ENCODE measurements around the gene HDX. TPM values are rescaled to one million over a fixed set of nuclear protein-coding genes. Genes with fewer than 3 reads are reported as not detected.

Gene HDX
- total RNA-seq, 1 donor from 2014 or later: 13.1 TPM

- Mint-ChIP-seq H3K36me3 (peaks cover 38% of the 10 kb centered on the region), H3K4me3 (no peak overlapping the region), H3K4me1 (no peaks in the 10 kb centered on the region), H3K27ac (no peak overlapping the region), H3K9me3 (peaks cover 73% of the 10 kb centered on the region), H3K27me3 (ENCODE audit: low read depth) (no peaks in the 10 kb centered on the region)
- DNase-seq (ENCODE audit: low spot score in 2 of 2, unreplicated experiment in 2 of 2): no peak
- TF ChIP-seq CTCF (IDR thresholded peaks at IDR 0.05; ENCODE audit: unreplicated experiment): no peak
These were observed 48.7 kb downstream of the HDX start for GRCh38 chrX:84453351-84454246.

GRCh38 chrX:84441143-84441542 is 61.1 kb downstream of the HDX start:
- no peak for TF ChIP-seq CTCF (IDR thresholded peaks at IDR 0.05; ENCODE audit: unreplicated experiment)
- H3K27me3 Mint-ChIP-seq (ENCODE audit: low read depth): no peaks in the 10 kb centered on the region
- peaks cover 55% of the 10 kb centered on the region for H3K9me3 Mint-ChIP-seq
- H3K4me1 Mint-ChIP-seq: peaks cover 2% of the 10 kb centered on the region
- no peak for DNase-seq (ENCODE audit: low spot score in 2 of 2, unreplicated experiment in 2 of 2)
- peaks cover 34% of the 10 kb centered on the region for H3K36me3 Mint-ChIP-seq
- no peak overlapping the region for H3K27ac Mint-ChIP-seq
- H3K4me3 Mint-ChIP-seq: no peak overlapping the region

- H3K27me3 Mint-ChIP-seq (ENCODE audit: low read depth): no peaks in the 10 kb centered on the region
- peaks cover 63% of the 10 kb centered on the region for H3K9me3 Mint-ChIP-seq
- H3K4me3 Mint-ChIP-seq: no peak overlapping the region
- no peaks in the 10 kb centered on the region for H3K4me1 Mint-ChIP-seq
- TF ChIP-seq CTCF (IDR thresholded peaks at IDR 0.05; ENCODE audit: unreplicated experiment): no peak
- H3K36me3 Mint-ChIP-seq: peaks cover 2% of the 10 kb centered on the region
- no peak for DNase-seq (ENCODE audit: low spot score in 2 of 2, unreplicated experiment in 2 of 2)
- no peak overlapping the region for H3K27ac Mint-ChIP-seq
These were observed 87.1 kb downstream of the HDX start for GRCh38 chrX:84415140-84415539.

- H3K27ac Mint-ChIP-seq: no peak overlapping the region
- no peak for DNase-seq (ENCODE audit: low spot score in 2 of 2, unreplicated experiment in 2 of 2)
- H3K36me3 Mint-ChIP-seq: peaks cover 6% of the 10 kb centered on the region
- no peak for TF ChIP-seq CTCF (IDR thresholded peaks at IDR 0.05; ENCODE audit: unreplicated experiment)
- peaks cover 40% of the 10 kb centered on the region for H3K9me3 Mint-ChIP-seq
- H3K4me1 Mint-ChIP-seq: no peaks in the 10 kb centered on the region
- H3K4me3 Mint-ChIP-seq: no peak overlapping the region
- no peaks in the 10 kb centered on the region for H3K27me3 Mint-ChIP-seq (ENCODE audit: low read depth)
These were observed 138.6 kb downstream of the HDX start for GRCh38 chrX:84363663-84364062.

- H3K36me3 Mint-ChIP-seq: peaks cover 6% of the 10 kb centered on the region
- no peaks in the 10 kb centered on the region for H3K27me3 Mint-ChIP-seq (ENCODE audit: low read depth)
- TF ChIP-seq CTCF (IDR thresholded peaks at IDR 0.05; ENCODE audit: unreplicated experiment): no peak
- no peak overlapping the region for H3K4me3 Mint-ChIP-seq
- H3K4me1 Mint-ChIP-seq: no peaks in the 10 kb centered on the region
- peaks cover 47% of the 10 kb centered on the region for H3K9me3 Mint-ChIP-seq
- no peak overlapping the region for H3K27ac Mint-ChIP-seq
- DNase-seq (ENCODE audit: low spot score in 2 of 2, unreplicated experiment in 2 of 2): no peak
These were observed 139.2 kb downstream of the HDX start for GRCh38 chrX:84363051-84363450.
